ENCODE measurements around the gene ATP2B2.

The ATP2B2 gene

DNA sequence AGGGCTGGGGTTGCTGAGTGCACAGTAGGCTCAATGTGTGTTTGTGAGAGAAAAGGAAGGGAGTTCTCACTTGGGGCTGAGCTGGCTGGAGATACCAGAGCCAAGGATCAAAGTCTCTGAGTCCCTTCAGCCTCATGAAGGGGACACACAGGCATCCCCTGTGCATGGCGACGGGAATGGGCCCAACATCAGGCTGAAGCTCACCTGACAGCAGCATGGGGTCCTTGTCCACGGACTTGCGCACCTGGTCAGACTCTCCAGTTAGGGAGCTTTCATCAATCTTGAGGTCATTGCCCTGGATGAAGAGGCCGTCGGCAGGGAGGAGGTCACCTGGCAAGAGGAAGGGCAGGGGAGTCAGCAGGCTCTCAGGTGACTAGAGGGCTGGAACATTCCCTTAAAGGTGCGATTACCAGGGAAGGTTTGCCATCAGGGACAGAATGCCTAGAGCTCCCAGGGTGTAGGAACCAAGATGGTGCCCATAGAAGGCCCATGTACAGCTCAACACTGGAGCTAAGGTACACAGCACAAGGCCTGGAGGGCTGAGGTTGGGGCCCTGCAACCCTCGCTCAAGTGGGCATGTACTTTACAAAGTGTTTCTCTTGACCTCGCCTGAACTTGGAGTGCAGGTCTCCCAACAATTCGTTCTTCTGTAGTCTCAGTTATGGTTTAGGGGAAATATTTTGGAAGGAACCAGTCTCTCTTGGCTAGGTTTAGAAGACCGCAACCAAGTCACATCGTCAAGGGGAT lies 104.5 kb downstream of the ATP2B2 start:
- DNase-seq (ENCODE audit: low read depth in 2 of 2): no peak

- no peak for DNase-seq (ENCODE audit: low read depth in 2 of 2)
Measured at GRCh38 chr3:10400050-10400748, 105.2 kb downstream of the ATP2B2 start.

DNA sequence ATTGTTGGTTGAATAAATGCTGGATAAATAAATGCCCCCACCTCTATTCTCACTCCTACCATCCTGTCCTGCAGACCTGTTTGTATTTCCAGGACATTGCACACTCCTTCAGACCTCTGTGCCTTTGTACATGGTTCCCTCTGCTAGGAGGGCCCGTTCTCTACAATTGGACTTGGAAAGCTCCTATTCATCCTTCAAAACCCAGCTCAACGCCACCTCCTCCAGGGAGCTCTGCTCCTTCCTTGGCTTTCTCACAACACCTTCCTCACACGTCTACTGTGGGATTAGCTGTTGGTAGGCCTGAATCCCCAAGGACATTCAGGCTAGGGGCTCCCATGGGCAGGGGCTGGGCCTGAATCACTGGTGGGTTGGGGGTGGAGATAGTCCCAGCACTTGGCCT lies 105.8 kb downstream of the ATP2B2 start:
- no peak for DNase-seq (ENCODE audit: low read depth in 2 of 2)

- DNase-seq (ENCODE audit: low read depth in 2 of 2): no peak
Measured at GRCh38 chr3:10398341-10398740, 107.0 kb downstream of the ATP2B2 start.

- DNase-seq (ENCODE audit: low read depth in 2 of 2): no peak
Measured at GRCh38 chr3:10397879-10398278, 107.5 kb downstream of the ATP2B2 start.

- no peak for DNase-seq (ENCODE audit: low read depth in 2 of 2)
Measured at GRCh38 chr3:10396931-10397330, 108.5 kb downstream of the ATP2B2 start.

DNA sequence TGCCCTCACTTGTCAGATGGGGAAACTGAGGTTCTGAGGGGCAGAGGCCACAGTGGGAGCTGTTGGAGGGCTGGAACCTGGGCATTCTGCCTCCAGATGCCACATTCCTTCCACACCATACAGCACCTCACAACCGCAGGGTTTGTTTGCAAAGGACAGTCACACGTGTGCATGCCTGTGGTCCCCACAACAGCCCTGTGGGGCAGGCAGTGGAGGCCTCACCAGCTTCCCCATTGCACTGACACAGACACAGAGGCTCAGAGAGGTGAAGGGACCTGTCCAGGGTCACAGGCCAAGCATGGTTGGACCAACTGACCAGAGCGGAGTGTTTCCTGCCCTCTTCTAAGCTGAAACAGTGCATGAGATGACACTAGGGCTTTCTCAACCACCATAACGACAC lies 109.3 kb downstream of the ATP2B2 start:
- DNase-seq (ENCODE audit: low read depth in 2 of 2): no peak

- no peak for DNase-seq (ENCODE audit: low read depth in 2 of 2)
Measured at GRCh38 chr3:10395671-10396070, 109.7 kb downstream of the ATP2B2 start.

GRCh38 chr3:10395196-10395595 lies 110.2 kb downstream of the ATP2B2 start:
- DNase-seq (ENCODE audit: low read depth in 2 of 2): no peak

GRCh38 chr3:10394491-10395025 lies 110.8 kb downstream of the ATP2B2 start:
- no peak for DNase-seq (ENCODE audit: low read depth in 2 of 2)

DNA sequence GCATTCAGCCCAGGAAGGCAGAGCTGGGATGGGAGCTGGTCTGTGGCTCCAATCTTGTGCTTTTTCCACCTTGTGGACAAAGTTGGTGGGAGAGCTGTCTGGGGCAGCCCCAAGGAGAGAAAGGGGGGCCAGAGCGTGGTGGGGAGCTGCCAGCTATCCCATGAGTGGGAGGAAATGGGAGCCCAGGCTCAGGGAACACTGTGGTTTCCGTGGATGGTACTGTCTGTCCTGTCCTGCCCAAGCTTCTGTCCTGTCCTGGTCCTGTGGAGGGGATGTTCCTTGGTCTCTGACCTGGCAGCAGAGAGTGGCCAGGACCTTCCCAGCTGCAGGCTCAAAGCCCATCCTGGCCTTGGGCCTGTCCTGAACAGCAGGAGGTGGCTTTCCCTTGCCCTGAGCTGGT lies 111.9 kb downstream of the ATP2B2 start:
- no peak for DNase-seq (ENCODE audit: low read depth in 2 of 2)

DNA sequence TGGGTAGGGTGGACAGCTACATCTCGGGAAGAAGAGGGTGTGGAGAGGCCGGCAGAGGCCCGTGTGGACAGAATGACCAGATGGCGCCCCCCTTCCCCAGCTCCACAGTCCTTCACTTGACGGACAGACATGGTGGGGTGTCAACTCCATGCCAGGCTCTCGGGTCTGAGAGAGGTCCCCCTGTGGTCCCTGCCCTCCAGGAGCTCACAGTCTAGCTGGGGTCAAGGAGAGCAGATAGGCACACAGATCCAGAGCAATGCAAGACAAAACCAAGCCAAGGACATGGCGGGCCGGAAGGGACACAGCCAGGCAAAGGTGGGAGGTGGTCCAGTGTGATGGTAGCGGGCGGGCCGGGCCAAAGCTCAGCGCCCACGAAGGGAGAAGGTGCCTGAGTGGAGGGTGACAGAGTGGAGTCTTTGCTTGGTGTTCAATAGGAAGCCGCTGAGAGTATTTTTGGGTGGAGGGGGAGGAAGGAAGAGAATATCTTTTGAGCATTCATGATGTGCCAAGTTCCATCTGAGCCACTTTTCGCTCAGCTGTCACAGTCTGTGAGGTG lies 112.4 kb downstream of the ATP2B2 start:
- no peak for DNase-seq (ENCODE audit: low read depth in 2 of 2)

DNA sequence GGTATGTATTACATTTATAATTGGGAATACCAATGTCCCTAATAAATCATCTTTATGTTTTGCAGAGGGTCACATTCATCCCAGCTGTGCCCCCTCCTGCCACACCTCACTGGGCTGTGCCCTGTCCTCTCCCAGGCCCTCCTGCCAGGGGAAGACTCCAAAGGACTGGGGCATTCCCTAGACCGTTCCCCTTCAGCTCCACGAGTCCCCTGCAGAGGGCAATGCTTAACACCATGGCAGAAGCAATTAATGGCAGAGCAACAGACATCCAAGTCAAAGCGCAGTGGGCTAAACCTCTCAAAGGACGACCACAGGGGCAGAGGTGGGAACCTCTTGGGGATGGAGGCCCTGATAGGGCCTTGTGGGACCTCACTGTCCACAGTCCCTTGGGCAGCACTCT lies 113.1 kb downstream of the ATP2B2 start:
- no peak for DNase-seq (ENCODE audit: low read depth in 2 of 2)

GRCh38 chr3:10391391-10391790 lies 114.0 kb downstream of the ATP2B2 start:
- no peak for DNase-seq (ENCODE audit: low read depth in 2 of 2)

DNA sequence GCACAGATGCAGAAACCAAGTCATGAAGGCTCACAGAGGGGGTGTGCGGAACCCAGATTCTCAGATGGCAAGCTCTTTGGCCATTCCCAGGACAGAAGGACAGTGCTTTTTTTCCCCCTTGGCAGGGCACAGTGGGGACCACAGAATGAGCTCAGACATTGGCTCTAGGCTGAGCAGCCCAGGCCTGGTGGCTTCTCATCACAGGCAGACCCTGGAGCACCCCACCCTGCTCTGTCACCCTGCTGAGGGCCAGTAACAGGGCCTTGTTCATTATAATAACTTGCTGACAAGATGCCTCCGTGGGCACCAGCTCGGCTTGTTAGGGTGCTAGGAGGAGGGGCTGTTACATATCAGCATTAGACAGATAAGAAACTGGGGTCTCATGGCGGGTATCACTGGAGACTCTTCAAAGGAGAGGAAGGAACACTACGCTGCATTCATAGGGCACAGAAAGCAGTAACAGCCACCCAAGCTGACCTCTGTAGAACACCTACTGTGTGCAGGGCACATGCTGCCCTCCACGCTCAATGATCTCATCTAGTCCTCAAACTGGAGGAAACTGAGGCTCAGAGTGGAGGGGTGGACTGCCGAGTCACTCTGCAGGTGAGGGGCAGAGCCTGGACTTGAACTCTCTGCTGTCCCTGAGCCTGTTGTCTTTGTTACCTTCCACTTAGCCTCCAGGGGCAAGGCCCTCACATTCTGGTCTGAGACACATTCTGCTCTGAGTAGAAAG lies 114.6 kb downstream of the ATP2B2 start:
- no peak for DNase-seq (ENCODE audit: low read depth in 2 of 2)

GRCh38 chr3:10389995-10390394 lies 115.4 kb downstream of the ATP2B2 start:
- DNase-seq (ENCODE audit: low read depth in 2 of 2): no peak

DNA sequence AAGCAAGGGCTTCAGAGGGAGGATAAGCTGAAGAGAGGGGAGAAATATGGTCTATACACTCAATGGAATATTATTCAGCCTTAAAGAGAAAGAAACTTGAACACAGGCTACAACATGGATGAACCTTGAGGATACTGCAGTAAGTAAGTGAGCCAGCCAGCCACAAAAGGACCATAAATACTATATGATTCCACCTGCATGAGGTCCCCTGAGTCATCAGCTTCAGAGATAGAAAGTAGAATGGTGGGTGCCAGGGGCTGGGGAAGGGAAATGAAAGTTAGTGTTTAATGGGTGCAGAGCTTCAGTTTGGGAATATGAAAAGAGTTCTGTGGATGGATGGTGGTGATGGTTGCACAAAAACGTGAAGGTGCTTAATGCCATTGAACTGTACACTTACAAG lies 116.0 kb downstream of the ATP2B2 start:
- no peak for DNase-seq (ENCODE audit: low read depth in 2 of 2)

DNA sequence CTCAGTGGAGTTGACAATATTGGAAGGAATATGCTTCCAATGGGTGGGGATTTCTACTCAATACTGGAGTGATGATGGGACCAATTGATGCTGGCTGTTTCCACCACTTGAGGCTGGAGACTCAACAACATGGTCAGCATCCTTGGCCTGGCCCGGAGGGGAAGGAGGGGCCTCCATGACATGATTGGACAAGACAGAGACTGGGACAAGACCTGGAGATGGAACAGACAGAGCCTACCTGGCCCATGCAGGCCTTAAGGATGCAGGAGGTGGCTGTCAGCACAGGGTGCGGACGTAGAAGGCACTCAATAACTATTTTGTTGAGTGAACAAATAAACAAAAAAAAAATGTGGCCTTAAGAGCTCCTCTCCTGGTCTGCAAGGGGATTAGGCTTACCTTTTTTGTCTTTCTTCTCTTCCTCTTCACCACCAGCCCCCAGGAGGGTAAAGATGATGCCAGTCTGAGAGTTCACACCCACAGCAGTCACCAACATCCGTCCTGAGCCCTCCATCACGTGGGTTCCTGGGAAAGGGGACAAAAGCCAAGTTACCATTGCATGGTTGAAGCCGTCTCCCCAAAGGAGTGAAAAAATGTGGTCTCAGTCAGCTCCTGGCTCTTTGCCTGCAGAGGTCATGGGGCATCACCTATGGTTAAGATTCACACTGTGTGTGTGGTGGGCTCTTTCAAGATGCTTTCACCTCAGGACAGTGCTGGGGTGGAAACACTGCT lies 117.3 kb downstream of the ATP2B2 start:
- DNase-seq (ENCODE audit: low read depth in 2 of 2): no peak

GRCh38 chr3:10386121-10386520 lies 119.3 kb downstream of the ATP2B2 start:
- no peak for DNase-seq (ENCODE audit: low read depth in 2 of 2)

DNA sequence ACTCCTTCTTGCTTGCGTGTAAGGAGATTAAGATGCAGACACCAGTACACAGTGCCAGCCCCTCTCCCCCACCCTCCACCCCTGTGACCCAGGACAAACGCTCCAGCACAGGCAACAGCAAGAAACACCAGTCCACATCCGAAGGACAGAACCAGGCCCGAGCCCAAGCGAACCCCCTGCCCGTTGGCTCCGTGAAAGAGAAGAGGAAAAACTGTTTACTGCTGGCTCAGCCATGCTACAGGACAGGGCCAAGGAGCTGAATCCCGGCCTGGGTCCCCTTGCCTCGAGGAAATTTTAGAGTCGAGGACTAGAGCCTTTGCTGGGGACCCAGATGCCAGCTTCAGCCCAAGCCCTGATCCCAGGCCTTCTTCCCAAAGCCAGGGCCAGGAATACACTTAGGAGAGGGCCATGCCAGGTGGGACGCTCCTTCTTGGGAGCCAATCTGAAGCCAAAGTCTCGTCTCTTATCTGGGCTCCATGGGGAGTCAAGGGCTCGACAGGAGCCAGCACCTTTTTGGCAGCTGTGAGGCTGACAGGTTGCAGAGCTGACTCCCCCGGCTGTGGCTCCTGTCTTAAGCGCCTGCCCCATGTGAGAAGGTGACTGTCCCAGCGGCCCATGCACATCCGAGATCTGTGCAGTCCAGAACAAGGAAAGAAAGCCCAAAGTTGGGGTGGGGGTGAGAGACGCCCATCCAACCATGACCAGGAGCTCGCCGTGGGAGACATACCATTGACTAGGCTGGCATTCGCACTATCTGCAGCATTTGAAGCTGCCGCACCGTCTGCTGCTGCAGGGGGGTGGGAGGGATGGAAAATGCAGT lies 120.6 kb downstream of the ATP2B2 start:
- DNase-seq (ENCODE audit: low read depth in 2 of 2): no peak

- DNase-seq (ENCODE audit: low read depth in 2 of 2): no peak
Measured at GRCh38 chr3:10383850-10384248, 121.5 kb downstream of the ATP2B2 start.

Measured in stimulated activated CD8-positive, alpha-beta memory T cell treated with anti-CD3 and anti-CD28 coated beads, Interleukin-15, amount 100 ng/mL, for 4 hours (primary cell).